ENCODE results near the gene CNTNAP5.

DNA sequence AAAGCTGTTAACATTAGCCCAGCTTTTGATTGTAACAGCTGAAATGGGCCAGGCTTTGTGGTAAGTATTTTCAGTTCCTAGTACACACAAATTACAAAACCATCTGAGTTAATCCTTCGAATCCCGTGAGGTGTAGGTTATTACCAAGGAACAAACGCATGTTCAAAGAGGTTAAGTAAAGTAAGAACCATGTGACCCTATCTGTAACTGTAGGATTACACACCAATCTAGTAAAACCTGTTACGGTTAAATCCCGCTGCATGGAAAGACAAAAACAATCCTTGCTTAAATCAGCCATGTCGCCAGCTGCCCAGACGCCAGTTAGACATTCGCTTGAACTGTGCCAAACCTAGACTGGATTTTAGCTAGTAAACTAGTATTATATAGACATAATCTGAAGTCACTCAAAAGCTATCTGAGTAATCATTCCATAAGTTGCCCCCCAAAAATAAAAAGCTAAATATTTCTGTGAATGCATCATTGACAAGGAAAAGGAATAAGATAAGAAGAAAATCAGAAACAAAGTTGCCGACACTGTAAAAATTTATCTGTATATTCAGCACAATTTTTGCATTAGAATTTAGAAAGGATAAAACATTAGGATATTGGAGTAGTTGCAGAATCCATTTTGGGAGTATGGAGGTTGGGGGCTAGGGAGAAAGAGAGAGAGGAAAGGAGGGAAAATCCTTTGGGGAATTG lies 638.0 kb downstream of the CNTNAP5 start:
- TF ChIP-seq, protein P1, sequence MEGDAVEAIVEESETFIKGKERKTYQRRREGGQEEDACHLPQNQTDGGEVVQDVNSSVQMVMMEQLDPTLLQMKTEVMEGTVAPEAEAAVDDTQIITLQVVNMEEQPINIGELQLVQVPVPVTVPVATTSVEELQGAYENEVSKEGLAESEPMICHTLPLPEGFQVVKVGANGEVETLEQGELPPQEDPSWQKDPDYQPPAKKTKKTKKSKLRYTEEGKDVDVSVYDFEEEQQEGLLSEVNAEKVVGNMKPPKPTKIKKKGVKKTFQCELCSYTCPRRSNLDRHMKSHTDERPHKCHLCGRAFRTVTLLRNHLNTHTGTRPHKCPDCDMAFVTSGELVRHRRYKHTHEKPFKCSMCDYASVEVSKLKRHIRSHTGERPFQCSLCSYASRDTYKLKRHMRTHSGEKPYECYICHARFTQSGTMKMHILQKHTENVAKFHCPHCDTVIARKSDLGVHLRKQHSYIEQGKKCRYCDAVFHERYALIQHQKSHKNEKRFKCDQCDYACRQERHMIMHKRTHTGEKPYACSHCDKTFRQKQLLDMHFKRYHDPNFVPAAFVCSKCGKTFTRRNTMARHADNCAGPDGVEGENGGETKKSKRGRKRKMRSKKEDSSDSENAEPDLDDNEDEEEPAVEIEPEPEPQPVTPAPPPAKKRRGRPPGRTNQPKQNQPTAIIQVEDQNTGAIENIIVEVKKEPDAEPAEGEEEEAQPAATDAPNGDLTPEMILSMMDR (IDR thresholded peaks at IDR 0.05): no peak
- no peak for TF ChIP-seq POLR2A (IDR thresholded peaks at IDR 0.05)
